Measurements from ENCODE around the gene HDAC4. TPM values are rescaled to one million over a fixed set of nuclear protein-coding genes. Genes with fewer than 3 reads are reported as not detected.

The HDAC4 gene
- polyA plus RNA-seq, 3 donors = 12.3 to 22.6 (median 14.5) TPM

DNA sequence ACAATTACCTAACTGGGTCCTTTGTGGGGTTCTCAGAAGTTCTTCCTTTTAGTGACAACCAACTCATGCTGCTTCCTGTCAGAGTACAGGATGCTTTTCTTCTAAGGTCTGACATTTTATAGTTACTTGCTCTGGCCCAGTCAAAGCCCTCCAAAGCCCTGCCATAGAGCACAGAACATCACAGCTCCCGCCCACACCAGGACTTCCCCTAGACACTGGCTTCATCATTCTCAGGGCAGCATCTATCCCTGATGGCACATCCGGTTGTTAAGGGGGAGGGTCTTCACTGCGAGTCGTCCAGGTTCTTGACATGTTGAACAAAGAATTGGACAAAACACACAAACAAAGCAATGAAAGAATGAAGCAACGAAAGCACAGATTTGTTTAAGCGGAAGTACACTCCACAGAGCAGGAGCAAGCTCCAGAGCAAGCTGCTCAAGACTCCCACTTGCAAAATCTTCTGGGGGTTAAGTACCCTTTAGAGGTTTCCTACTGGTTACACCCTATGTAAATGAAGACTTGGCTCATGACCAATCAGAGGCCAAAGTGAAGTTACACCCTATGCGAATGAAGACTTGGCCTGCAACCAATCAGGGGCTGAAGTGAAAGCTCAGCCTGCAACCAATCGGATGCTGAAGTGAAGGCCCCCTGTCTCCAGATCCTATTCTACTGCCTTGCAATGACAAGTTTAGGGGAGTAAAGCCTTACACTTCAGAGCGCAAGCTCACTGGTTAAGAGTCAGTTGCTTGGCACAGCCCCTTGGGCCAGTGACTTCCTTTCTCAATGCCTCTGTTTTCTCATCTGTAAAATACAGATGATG is 79.0 kb downstream of the HDAC4 start:
- DNase-seq (ENCODE audit: extremely low read depth in 1 of 11, low read depth in 9 of 11, low spot score in 4 of 11) = no peak

DNA sequence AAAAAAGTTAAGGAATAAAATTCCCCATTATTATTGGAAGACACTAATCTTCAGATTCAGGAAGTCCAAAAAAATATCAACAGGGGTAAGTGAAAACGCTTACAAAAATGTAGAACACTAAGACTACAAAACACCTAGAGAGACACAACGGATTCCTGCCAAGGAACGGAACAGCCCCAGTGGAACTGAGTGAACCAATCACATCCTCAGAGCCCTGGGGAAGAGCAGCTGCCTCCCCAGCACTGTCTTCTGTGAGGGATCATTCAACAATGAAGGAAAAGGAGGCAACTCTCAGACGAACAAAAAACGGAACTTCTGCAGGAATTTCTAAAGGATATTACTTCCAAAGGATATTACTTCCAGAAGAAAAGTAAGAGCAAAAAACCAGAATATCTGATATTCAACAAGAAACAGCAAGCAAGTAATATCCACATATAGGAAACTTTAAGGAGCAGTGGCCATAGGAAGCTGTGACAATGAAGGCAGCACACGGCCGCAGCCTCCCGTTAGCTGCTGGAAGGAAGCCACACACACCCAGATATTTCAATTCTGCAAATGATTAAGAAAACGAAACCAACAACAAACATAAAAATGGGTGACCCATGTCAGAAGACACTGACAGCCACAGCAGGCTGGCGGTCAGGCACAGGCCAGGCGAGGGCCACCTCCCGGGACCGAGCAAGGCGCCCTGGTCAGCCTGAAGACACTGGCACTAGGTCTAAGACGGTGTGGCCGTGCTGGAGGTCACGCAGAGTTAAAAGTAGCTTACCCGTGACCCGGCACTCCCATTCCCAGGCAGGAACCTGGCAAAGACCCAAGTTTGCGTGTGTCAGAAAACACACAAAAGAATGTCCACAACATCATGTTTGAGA is 81.8 kb downstream of the HDAC4 start:
- peak in 1 of 11 donors; percentile 46 for DNase-seq (ENCODE audit: extremely low read depth in 1 of 11, low read depth in 9 of 11, low spot score in 4 of 11)

DNA sequence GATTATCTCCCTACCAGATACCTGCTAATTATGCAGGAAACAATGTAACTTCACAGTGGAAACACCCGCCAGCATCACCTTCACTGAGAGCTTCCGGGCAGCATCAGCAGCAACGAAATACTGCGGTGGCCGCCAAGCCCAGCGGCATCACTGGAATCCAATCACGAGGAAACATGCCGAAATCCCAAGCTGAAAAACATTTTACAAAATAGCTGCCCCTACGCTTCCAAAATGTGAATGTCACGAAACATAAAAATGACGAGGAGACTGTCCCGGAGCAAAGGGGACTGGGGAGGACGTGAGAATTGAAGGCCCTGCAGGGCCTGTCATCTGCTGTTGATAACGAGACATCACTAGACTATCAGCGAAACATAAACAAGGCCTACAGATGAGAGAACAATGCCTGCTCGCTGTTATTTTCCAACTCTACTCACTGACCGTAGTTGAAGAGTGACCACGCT is 82.6 kb downstream of the HDAC4 start:
- DNase-seq (ENCODE audit: extremely low read depth in 1 of 11, low read depth in 9 of 11, low spot score in 4 of 11) = no peak

DNA sequence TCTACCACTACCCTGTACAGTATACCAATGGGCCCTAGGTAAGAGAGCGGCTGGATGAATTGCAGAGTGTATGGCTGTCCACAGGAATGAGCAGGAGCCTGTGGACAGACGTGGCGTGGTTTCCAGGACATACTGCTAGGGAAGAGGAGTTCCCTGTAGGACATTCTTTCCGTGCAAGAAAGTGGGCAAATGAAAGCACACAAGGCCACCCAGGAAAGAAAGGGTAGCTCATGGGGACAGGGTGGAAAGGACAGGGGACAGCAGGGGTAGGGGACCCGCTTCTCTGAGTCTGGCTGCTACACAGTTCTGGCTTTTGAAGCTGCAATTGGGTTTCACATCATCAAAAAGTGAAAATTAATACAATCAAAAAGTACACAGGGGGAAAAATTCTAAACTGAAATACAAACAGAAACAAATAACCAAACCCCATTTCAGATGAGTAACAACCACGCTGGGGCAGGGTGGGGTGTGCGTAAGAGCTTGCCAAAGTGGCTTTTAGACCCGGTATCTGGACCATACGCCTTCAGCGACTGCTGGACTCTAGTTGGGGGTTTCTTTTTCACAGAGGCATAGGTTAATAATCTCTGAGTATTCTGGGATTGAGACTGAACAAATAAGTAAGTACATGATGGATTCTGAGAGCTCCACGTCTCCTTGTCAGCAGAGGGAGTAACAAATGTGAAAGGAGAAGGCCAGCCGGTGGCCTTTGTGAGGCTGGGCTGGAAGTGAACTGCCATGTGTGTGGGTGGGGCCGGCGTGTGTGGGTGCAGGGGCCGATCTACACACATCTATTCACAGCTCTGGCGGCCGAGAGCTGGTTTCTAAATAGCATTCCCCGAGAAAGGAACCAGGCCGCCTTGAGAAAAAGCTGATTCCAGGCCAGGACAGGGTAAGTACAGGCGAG is 84.0 kb downstream of the HDAC4 start:
- DNase-seq (ENCODE audit: extremely low read depth in 1 of 11, low read depth in 9 of 11, low spot score in 4 of 11) = no peak

DNA sequence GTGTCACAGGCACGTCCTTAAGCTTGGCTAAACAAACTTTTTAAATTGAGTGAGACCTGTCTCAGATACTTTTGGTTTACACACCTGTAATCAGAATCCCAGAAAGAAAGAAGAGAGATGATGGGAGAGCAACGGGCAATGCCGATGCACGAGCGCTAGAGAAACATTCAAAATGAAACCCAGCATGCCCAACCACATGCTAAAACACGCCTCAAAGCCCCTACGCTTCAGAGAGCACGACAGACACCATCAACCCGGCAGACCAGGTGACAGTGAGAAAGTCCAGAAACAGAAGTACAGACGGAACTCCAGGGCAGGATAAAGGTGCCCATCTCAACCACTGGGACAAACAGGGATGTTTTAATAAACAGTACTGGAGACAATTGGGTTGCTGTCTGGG is 85.5 kb downstream of the HDAC4 start:
- DNase-seq (ENCODE audit: extremely low read depth in 1 of 11, low read depth in 9 of 11, low spot score in 4 of 11) = no peak

DNA sequence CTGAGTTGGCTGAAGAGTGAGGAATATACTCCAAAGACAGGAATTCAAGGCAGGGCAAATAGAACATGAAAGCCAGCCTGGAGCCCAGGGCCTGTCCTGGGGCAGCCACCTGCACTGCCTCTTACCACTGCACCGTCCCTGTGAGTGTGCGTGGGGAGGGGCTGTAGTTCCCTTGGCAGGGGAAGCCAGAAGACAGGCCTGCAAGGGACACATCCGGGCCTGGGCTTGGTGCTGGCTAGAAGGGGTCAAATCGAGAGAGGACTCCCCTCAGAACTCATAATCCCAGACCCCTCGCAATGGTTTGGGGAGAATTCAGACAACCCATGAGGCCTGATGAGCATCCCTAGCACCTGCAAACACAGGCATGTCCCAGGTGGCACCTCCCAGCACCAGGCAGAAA is 87.0 kb downstream of the HDAC4 start:
- no peak for DNase-seq (ENCODE audit: extremely low read depth in 1 of 11, low read depth in 9 of 11, low spot score in 4 of 11)

DNA sequence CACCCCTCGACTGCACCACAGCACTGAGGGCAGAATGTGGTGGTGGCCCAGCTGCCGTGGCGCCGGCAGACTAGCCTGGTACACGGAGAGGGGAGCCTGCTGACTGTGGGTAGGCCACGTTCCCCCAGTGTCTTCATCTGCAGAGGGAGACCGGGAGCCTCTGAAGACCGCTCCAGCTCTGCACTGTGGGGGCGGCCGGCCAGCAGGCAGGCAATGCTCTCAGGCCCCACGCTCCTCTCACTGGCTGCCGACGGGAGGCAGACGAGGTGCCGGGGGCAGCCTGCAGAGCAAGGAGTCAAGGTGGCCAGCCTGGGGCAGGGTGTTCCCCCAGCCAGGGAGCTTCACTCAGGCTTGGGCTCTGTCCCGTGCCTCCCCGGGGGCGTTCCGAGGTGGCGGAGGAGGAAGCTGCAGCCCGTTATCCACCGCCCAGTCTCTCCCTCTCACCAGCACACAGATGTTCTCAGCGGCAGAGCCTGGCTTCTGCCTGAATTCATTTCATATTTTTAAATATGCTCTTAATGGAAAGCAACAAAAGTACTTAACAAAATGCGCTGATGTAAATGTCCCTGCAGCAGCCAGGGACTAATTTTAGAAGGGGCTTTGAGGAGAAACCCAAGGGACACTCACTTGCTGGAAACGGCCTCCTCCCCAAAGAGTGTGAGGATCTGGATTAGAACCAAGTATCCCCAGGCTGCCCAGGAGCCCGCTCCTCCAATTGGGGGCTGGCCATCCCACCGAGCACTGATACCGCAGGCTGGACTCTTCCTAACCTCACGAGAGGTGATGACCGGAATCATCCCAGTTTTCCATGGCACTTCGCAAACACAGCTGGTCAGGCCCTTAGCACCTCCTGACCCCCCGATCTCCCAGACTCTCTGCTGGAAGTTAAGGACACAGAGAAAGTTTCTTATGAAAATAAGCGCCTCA is 87.8 kb downstream of the HDAC4 start:
- no peak for DNase-seq (ENCODE audit: extremely low read depth in 1 of 11, low read depth in 9 of 11, low spot score in 4 of 11)

DNA sequence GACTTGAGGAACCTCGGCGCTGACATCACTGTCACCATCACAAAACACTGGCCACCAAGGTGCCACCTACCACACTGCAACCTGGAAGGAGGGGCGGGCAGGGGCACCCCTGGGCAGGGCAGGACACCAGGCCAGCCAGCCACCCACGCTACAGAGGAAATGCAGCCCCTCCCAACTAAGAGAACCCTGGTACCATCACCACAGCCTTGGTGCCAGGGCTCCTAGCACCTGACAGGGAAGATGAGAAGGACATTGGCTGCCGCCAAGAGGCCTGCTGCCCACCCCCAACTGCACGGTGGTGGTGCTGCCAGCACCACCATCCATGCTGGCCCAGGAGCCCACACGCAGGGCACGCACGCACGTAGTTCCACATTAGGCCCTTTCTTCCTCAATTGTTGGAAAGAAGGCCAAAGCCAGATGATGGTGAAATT is 88.7 kb downstream of the HDAC4 start:
- DNase-seq (ENCODE audit: extremely low read depth in 1 of 11, low read depth in 9 of 11, low spot score in 4 of 11) = no peak

DNA sequence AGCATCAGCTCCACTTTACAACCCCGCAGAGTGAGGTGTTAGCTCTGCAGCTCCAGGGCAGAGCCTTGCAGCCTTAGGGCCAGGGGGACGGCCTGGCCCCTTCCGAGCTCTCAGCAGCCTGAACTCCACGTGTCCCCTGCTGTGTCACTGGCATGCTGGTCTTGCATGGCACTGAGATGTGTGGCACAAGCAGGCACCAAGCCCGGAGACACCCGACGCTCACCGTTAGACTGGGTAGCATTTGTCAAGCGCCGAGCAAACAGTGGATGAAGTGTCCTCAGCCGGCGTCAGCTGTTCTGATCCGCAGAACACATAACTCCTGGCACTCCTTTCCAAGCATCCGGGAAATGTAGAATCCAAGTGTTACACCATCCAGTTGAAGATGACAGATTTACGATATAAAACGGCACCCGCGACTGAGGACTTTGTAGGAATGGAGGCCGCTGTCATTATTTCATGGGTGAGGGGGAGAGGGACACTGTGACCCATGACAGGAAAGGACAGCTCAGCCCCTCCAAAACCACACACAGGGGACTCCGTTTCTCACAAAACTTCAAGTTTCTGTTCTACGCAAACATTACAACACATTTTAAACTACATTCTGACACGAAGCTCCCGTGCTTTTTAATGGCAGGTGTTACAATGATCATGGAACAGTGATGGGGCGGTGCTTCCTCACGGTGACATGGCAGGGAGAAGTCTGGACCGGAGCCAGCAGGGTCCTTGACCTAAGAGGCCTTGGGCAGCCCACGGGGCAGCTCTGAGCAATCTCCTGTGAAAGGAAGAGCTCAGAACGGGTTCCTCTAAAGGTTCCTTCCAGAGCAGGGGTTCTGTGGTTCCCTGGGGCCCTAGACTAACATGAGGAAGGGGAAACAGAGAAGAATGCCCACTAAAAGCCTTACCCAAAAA is 89.4 kb downstream of the HDAC4 start:
- DNase-seq (ENCODE audit: extremely low read depth in 1 of 11, low read depth in 9 of 11, low spot score in 4 of 11) = peak in 3 of 11 donors; percentile 45 to 59 (median 55)

DNA sequence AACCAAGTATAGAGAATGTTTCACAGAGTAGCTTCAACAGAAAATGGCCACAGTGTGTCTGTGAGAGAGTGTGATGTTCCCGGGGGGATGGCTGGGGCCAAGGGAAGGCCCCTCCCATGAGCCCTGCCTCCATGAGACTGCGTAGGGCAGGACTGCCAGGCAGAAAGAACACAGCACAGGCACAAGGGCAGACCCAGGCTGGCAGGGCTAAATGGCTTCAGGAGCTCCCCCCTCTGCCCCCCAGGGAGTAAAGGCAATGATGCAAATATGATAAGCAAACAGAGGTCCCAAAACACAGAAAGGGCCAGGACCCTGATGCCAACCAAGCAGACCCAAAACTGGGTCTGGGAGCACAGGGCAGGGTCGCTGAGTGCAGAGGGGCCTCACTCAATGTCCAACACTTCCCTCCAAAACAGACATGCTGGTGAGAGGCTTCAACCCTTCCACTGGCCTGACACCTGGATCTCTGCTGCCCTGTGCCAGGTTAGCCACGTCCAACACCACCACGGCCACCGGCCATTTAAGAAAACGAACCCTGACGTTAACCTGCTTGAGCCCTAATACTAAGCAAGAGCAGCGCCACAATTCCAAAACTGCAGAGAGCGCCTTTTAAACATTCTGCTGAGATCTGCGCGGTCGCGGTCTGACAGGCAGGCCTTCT is 90.3 kb downstream of the HDAC4 start:
- DNase-seq (ENCODE audit: extremely low read depth in 1 of 11, low read depth in 9 of 11, low spot score in 4 of 11) = no peak

DNA sequence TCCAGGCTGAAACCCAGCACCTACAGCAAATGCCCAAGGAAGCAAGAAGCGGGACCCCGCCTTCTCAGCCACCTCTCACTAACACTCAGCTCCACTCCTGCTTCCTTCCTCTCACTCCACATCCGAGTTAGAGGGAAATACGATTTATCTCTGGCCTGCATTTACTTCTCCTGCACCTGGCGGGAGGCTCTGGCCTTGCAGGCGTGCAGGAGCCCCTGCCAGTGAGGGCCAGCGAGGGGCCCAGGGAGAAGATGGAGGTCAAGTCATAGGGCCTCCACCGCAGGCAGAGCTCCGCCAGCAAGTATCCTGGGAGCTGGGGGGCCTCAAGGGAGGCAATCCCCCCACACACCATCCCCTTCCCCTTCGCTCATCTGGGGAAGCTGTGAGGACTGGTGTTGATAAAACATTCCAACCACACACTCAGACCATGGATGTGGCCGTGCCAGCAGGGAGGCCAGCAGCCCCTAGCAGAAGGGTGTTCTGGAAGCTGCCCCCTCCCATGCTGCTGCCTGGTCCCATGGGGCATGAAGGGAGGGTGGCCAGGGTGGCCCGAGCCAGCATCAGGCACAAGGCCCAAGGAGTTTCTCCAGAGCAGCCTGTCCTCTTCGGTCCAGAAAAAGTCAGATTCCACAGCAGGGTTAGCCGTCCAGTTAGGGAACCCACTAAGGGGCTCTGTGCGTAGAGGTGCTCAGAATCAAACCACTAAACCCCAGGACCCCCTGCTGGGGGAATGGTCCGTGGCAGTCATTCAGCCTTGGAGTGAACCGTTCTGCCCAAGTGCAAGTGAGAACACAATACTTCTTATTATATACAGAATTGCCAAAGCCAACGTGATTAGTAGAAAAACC is 91.2 kb downstream of the HDAC4 start:
- DNase-seq (ENCODE audit: extremely low read depth in 1 of 11, low read depth in 9 of 11, low spot score in 4 of 11) = no peak

DNA sequence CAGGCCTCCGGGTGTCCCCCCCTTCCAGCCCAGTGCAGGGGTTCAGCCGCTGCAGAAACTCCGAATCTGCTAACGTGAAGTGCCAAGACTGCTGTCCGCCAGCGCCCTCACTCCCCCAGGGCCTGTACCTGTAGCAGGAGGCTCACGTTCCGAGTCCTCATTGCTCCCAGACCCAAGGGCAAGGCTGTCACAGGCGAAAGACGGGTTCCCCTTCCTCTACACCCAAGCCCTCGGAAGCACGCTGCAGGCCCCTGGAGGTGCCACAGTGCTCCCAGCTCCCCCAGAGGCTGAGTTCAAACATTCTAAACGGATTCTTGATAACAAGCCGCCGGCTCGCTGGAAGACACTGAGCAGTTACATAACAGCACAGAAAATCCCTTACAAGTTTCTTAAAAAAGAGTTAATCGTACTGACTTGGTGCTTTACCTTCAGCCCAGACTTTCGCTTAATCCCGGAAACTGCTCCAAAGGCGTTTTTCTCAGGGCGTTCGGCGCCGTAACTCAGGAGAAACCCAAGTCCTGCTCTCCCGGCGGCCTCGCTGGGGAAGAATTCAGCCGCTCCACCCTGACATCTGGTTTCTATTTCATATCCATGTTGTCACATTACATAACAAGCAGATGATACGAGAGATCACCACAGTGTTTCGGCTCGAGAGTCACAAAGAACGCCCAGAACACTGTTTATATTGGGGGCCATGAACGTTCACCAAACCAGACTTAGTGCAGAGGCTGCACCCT is 92.0 kb downstream of the HDAC4 start:
- DNase-seq (ENCODE audit: extremely low read depth in 1 of 11, low read depth in 9 of 11, low spot score in 4 of 11) = no peak

DNA sequence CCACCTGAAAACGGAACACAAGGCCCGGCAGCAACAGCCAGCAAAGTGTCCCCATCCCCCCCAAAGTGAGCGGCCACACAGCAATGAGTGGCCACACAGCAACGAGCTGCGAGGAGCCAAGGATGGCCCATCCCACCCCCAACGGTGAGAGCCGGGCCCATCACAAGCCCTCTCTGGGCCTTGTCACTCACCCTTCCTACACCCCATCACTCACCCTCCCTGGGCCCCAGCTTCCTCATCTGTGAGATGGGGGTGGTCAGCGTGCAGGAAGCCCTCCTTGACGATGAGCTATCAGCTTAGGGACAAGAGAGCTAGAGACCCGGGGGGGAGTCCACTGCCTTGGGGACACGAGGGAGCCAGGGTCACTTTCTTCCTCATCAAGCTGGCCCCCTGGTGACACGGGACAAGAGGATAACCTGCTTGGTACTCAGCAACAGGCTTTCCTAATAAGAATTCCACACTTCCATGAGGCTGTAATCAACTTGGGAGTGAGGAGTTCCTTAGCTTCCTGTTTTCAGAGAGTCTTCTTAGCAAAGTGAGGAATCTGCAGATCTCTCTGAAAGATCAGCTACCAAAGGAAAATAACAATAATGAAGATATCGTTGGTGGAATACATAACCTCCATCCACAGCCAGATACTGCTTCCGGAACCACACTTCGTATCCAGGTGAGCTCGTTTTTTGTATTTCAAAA is 92.8 kb downstream of the HDAC4 start:
- no peak for DNase-seq (ENCODE audit: extremely low read depth in 1 of 11, low read depth in 9 of 11, low spot score in 4 of 11)

DNA sequence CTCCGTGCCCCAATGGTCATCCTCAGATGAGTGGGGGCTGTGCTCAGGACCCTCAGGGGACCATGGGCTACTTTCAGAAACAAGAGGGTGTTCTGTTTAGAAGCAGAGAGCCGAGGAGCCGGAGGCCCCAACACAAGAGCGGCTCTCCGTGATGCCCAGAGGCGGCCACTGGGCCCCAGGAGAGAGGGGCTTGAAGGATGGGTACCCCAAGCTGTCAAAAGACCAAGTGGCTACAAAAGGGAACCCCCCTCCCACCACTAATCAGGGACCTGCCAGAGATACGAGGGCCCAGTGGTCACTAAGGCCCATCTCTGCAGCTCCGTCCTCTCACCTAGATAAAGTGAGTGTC is 93.6 kb downstream of the HDAC4 start:
- no peak for DNase-seq (ENCODE audit: extremely low read depth in 1 of 11, low read depth in 9 of 11, low spot score in 4 of 11)
